ENCODE results near the gene FAR2. TPM values are rescaled to one million over a fixed set of nuclear protein-coding genes. Genes with fewer than 3 reads are reported as not detected.
"Not testable (repeated sequence)": the region's sequence is repeated elsewhere in the genome, so short reads cannot be mapped to it uniquely, and the experiment has no call there.

Gene FAR2
- total RNA-seq, 1 donor from 2014 or later, result 3.2 TPM

GRCh38 chr12:29365091-29365490, 216.0 kb downstream of the FAR2 start:
- intact Hi-C loops (cut with micrococcal nuclease), result no loop called here
- ATAC-seq, result no peak
- no peak for DNase-seq

- DNase-seq (no peak), ATAC-seq (no peak)
- intact Hi-C loops (cut with micrococcal nuclease), result no loop called here
These were observed 224.9 kb downstream of the FAR2 start for GRCh38 chr12:29374012-29374411.

DNA sequence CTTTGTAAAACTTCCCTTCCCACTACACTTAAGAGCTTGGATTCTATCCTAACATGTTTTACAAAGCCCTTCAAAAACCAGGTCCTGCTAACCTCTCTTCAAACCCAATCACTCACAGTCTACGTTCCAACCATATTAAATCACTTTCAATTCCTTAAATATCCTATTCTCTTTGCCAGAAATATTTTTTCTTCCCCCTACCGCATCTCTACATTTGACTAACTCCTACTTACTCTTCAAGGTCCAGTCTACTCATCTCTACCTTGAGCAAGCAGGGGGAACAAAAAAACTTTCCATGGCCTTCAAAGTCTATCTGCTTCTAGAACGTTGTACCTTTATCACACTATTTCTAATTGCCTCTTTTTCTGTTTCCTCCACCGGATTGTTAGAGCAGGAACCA, 225.8 kb downstream of the FAR2 start:
- intact Hi-C loops (cut with micrococcal nuclease), result no loop called here
- ATAC-seq (no peak), DNase-seq (no peak)

DNA sequence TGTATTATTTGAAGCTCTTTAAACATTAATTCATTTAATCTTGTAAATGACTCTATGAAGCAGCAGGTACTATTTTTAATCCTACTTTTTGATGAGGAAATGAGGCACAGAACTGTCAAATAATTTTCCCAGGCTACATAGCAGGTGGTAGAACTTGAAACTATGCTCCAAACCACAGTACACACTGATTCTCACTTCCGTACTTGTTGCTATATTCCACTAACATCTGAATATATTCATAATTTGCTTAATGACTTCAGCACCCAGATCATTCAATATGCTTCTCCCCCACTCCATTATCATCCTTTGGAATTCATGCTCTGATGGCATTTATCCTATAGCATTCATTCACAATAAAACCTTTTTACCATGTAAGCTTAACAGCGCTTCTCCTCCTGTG, 227.0 kb downstream of the FAR2 start:
- DNase-seq, result no peak
- ATAC-seq, result no peak
- intact Hi-C loops (cut with micrococcal nuclease), result no loop called here

GRCh38 chr12:29380536-29381523, 231.8 kb downstream of the FAR2 start, which contains the start of gene ERGIC2:
Gene ERGIC2 (minus strand): TSS chr12:29381172. CDS start chr12:29371633, 9,539 bp downstream.
- DNase-seq (peak; percentile 90), ATAC-seq (peak; percentile 98)
- intact Hi-C loops (cut with micrococcal nuclease), result no loop called here

DNA sequence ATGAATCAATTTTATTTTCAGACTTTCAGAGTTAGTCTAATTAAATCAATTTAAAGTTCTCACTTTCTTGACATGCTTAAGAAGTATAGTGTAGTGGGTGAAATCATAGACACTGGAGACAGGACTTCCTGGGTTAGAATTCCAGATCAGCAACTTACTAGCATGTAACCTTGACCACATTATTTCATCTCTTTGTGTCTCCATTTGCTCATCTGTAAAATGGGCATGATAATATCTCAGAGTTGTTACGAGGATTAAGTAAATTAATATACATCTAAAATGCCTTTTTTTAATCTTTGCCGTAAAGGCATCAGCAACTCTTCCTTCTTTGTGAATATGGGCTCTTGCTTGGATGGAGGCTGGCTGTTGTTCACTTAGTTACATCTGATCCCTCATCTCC, 233.2 kb downstream of the FAR2 start:
- intact Hi-C loops (cut with micrococcal nuclease), result no loop called here
- no peak for ATAC-seq
- DNase-seq, result no peak

DNA sequence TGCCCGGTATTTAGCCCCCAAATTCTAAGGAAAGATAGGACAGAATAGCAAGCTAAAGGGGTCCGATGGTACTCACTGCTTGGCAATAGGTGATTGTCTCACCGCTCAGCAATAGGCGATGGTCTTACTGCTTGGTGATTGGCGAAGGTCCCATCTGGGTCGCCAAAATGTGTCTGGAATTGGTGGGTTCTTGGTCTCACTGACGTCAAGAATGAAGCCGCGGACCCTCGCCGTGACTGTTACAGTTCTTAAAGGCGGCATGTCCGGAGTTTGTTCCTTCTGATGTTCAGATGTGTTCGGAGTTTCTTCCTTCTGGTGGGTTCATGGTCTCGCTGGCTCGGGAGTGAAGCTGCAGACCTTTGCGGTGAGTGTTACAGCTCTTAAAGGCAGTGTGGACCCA, 236.1 kb downstream of the FAR2 start:
- DNase-seq; ATAC-seq; intact Hi-C loops (cut with micrococcal nuclease): not testable (repeated sequence)

Other genes with a start within 250 kb of the FAR2 start
- 93.1 TPM for gene ERGIC2, start 231.9 kb downstream of the FAR2 start, total RNA-seq

Measured in left ventricle myocardium superior (tissue), 1 donor.